Measurements from ENCODE around the gene NRBF2. TPM values are rescaled to one million over a fixed set of nuclear protein-coding genes. Genes with fewer than 3 reads are reported as not detected.

The NRBF2 gene
- total and polyA plus RNA-seq, 9 of the 15 experiments (the other 6 are each of a cell fraction or from before 2014, with no cell fraction given): 20.8 to 52.1 (median 30.5) TPM

DNA sequence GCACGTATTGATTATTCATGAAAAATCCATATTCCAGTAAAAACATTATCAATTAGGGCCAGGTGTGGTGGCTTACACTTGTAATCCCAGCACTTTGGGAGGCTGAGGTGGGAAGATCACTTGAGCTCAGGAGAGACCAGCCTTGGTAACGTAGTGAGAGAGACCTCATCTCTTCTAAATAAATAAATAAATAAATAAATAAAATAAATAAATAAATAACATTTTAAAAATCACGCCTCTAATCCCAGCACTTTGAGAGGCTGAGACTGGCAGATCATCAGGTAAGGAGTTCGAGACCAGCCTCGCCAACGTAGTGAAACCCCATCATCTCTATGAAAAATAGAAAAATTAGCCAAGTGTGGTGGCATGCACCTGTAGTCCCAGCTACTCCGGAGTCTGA is 32.1 kb downstream of the NRBF2 start:
- peaks cover 35% of the 10 kb centered on the region for H3K36me3 ChIP-seq (ENCODE audit: control insufficient read depth, insufficient read depth, low read length)
- TF ChIP-seq MEIS2 (IDR thresholded peaks at IDR 0.05; ENCODE audit: partially characterized antibody): no peak
- TF ChIP-seq POLR3G (IDR thresholded peaks at IDR 0.05; ENCODE audit: extremely low read depth, insufficient read length, insufficient replicate concordance): no peak
- no peak for TF ChIP-seq KAT2B (IDR thresholded peaks at IDR 0.05; ENCODE audit: low read depth, low read length)
- TF ChIP-seq SIX5 (IDR thresholded peaks at IDR 0.05; ENCODE audit: borderline replicate concordance in 1 of 2, insufficient read depth in 1 of 2, low read depth in 1 of 2, low read length in 2 of 2): no peak
- TF ChIP-seq, protein P1, sequence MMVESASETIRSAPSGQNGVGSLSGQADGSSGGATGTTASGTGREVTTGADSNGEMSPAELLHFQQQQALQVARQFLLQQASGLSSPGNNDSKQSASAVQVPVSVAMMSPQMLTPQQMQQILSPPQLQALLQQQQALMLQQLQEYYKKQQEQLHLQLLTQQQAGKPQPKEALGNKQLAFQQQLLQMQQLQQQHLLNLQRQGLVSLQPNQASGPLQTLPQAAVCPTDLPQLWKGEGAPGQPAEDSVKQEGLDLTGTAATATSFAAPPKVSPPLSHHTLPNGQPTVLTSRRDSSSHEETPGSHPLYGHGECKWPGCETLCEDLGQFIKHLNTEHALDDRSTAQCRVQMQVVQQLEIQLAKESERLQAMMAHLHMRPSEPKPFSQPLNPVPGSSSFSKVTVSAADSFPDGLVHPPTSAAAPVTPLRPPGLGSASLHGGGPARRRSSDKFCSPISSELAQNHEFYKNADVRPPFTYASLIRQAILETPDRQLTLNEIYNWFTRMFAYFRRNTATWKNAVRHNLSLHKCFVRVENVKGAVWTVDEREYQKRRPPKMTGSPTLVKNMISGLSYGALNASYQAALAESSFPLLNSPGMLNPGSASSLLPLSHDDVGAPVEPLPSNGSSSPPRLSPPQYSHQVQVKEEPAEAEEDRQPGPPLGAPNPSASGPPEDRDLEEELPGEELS (CRISPR knock-in tag; IDR thresholded peaks at IDR 0.05; ENCODE audit: borderline replicate concordance): no peak
- no peak for TF ChIP-seq GABPB1 (CRISPR knock-in tag; IDR thresholded peaks at IDR 0.05)
- TF ChIP-seq HDAC1 (IDR thresholded peaks at IDR 0.05): no peak
- TF ChIP-seq, protein P2, sequence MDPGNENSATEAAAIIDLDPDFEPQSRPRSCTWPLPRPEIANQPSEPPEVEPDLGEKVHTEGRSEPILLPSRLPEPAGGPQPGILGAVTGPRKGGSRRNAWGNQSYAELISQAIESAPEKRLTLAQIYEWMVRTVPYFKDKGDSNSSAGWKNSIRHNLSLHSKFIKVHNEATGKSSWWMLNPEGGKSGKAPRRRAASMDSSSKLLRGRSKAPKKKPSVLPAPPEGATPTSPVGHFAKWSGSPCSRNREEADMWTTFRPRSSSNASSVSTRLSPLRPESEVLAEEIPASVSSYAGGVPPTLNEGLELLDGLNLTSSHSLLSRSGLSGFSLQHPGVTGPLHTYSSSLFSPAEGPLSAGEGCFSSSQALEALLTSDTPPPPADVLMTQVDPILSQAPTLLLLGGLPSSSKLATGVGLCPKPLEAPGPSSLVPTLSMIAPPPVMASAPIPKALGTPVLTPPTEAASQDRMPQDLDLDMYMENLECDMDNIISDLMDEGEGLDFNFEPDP (CRISPR knock-in tag; IDR thresholded peaks at IDR 0.05): no peak
- no peak for TF ChIP-seq ZNF239 (CRISPR knock-in tag; IDR thresholded peaks at IDR 0.05)
- TF ChIP-seq CC2D1A (IDR thresholded peaks at IDR 0.05): no peak
- TF ChIP-seq ZNF444 (CRISPR knock-in tag; IDR thresholded peaks at IDR 0.05): no peak
- TF ChIP-seq HIVEP1 (CRISPR knock-in tag; IDR thresholded peaks at IDR 0.05): no peak
- no peak for TF ChIP-seq CBFB (CRISPR knock-in tag; IDR thresholded peaks at IDR 0.05)
- no peak for TF ChIP-seq BCOR (IDR thresholded peaks at IDR 0.05)
- POLR2A ChIA-PET: interaction anchor here (1.0 to 2.3 kb wide), 2 partner anchors 10 to 552 kb away, joined by 4 to 8 read pairs; no protein-coding TSS in a partner anchor

More for the DNA sequence above, 32.1 kb downstream of the NRBF2 start:
- FAIRE-seq (no peak), ATAC-seq (no peak), DNase-seq (ENCODE audit: extremely low read depth in 1 of 4, low spot score in 3 of 4) (no peak)
- Histone ChIP-seq H3K4me1 (replicated peaks in 1 of 2; ENCODE audit: control insufficient read depth in 2 of 2, insufficient read depth in 2 of 2, low read length in 2 of 2) (no peaks in the 10 kb centered on the region), H3K79me2 (ENCODE audit: control insufficient read depth, insufficient read depth, low read length) (no peaks in the 10 kb centered on the region), H3K9me1 (ENCODE audit: control insufficient read depth, insufficient read depth, low read length) (no peaks in the 10 kb centered on the region), H3K9ac (ENCODE audit: insufficient read depth in 1 of 2, low read depth in 2 of 2, low read length in 2 of 2) (no peak overlapping the region), H3K4me2 (ENCODE audit: insufficient read depth, low read length) (no peak overlapping the region), H3K27ac (ENCODE audit: extremely low read depth, low read depth, low read length) (no peak overlapping the region), H4K20me1 (replicated peaks; ENCODE audit: control insufficient read depth, insufficient read depth, low read length) (no peaks in the 10 kb centered on the region), H2AFZ (ENCODE audit: low read depth, low read length) (no peak overlapping the region), H3K9me3 (replicated peaks; ENCODE audit: control insufficient read depth, insufficient read depth, low read depth, low read length) (no peaks in the 10 kb centered on the region), H3K27me3 (ENCODE audit: control insufficient read depth in 2 of 2, insufficient read depth in 2 of 2, low read length in 2 of 2) (no peaks in the 10 kb centered on the region), H3K4me3 (no peak overlapping the region)
- BruUV-seq (replicated peaks): no TSS peak
- in situ Hi-C loops (cut with MboI): no loop called here
- CTCF ChIA-PET (ENCODE audit: low intra/inter-chr PET ratio): interaction anchor here (1.2 to 4.7 kb wide), 2 partner anchors 554 to 602 kb away, joined by 3 to 63 read pairs; no protein-coding TSS in a partner anchor
- intact Hi-C loops (cut with micrococcal nuclease): loop anchor here (5.0 kb wide), 1 partner anchor 602 kb away; no protein-coding TSS in a partner anchor
- 96% methylated on average over 7 of the region's 7 CpGs for WGBS (ENCODE audit: insufficient coverage, low coverage, missing lambda C conversion rate)
